Measurements from ENCODE around the gene GADD45B.
"Not testable (repeated sequence)": the region's sequence is repeated elsewhere in the genome, so short reads cannot be mapped to it uniquely, and the experiment has no call there.

GADD45B gene

GRCh38 chr19:2444251-2445002, 31.5 kb upstream of the GADD45B start:
- no peak for DNase-seq

DNA sequence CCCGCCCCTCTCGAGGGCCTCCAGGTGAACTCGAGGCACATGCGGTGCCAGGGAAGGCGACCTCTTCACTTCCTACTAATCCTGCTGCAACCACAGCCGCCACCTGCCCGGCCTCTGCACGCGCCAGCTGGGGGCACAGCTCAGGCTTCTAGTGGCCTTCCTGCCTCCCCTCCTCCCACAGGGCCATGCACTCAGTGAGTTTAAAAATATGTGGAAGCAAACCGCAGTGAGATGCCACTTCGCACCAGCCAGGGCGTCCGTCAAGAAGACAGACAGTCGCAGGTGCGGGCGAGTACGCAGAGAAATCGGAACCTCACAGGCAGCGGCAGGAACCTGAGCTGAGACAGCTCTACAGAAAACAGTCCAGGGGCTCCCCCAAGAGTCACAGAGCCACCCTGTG, 29.5 kb upstream of the GADD45B start:
- DNase-seq = no peak

DNA sequence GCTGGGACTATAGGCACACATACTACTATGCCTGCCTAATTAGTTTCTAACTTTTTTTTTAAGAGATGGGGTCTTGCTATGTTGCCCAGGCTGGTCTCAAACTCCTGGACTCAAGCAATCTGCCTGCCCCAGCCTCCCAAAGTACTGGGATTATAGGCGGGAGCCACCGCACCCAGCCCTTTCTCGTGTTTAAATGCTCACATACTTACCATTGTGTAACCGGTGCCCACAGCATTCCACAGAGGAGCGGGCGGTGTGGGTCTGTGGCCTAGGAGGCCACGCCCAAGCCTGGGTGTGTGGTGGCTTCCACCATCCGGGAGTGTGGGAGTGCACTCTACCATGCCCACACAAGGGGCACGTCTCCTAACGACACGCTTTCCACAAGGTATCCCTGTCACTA, 26.9 kb upstream of the GADD45B start:
- no peak for DNase-seq

DNA sequence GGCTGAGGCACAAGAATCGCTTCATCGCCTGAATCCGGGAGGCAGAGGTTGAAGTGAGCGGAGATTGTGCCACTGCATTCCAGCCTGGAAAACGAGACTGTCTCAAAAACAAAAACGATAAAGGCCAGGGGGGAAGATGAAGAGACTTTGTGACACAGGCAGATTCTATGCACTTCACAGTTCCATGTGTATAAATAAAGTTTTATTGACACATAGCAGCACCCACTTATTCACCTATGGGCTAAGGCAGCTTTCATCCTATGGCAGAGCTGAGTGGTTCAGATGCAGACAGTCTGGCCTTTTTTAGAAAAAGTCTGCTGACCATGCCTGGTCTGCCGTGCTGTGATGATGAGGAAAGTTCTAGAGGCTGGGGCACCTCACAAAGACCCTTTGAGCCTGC, 24.8 kb upstream of the GADD45B start:
- no peak for DNase-seq

DNA sequence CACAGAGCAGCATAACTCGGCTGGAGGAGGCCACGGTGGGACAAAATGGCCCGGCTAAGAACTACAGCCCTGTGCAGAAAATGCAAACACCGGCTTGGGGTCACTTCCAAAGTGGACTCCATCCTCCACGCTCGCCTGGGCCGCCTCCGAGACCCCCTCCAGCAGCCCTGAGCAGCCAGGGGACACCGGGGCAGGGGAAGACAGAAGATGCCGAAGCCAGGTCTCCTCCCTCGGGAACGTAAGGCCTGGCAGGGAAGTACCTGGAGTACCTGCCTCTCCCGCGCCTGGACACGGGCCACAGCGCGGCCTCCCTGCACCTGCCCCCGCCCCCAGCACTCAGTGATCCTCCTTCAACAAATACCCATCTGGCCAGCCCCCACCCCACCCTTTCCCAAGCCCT, 24.2 kb upstream of the GADD45B start:
- DNase-seq = no peak

DNA sequence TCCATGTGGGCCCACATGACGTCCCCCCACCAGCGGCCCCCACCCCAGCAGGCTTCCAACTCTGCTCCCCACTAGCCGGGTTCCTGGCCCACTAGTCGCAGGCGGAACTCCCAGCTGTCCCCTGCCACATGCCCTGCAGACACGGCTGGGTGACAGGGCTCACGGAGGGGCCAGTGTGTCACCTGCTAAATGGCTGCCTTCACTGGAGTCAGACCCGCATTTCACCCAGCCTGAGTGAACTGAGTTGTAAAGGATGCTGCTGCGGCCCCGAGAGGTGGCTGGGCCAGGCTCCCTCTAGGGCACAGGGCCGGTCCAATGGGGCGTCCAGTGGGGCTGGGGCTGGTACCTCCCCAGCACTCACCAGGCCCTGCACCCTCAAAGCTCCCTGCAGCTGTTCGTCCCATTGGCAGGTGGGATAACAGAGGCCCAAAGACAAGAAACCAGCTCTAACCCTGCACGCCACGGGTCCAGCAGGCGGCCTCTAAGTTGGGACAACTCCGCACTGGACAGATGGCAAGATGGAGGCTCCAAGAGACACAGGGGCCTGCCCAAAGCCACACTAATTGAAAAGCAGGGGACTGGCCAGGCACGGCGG, 22.4 kb upstream of the GADD45B start:
- no peak for DNase-seq

DNA sequence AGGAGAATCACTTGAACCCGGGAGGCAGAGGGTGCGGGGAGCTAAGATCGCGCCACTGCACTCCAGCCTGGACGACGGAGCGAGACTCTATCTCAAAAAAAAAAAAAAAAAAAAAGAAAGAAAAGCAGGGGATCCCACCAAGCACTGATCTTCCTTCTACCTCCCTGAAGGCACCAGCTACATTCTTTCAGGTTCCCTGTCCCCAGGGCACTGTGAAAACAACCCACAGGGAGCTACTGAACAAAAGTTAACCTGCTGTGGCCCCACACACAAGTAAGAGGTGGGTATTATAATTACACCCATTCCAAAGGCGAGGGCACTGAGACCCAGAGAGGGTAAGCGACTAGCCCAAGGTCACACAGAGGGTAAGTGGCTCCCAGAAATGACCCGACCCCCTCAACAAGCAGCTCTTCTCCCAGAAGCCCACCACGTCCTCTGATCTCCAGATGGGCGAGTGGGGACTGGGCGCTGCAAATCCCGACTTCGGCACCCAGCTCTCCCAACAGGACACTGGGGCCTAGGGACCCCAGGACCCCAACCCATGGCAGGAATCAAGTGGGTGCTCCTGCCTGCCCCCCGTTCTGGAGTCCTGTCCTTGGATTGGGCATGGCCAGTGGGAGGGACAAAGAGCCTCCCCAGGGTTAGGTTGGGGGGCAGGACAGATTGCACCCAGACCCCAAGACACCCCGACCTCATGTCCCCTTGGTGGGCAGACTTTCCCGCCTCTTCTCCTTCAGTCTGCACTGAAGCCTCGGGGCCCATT, 21.5 kb upstream of the GADD45B start:
- DNase-seq = no peak

DNA sequence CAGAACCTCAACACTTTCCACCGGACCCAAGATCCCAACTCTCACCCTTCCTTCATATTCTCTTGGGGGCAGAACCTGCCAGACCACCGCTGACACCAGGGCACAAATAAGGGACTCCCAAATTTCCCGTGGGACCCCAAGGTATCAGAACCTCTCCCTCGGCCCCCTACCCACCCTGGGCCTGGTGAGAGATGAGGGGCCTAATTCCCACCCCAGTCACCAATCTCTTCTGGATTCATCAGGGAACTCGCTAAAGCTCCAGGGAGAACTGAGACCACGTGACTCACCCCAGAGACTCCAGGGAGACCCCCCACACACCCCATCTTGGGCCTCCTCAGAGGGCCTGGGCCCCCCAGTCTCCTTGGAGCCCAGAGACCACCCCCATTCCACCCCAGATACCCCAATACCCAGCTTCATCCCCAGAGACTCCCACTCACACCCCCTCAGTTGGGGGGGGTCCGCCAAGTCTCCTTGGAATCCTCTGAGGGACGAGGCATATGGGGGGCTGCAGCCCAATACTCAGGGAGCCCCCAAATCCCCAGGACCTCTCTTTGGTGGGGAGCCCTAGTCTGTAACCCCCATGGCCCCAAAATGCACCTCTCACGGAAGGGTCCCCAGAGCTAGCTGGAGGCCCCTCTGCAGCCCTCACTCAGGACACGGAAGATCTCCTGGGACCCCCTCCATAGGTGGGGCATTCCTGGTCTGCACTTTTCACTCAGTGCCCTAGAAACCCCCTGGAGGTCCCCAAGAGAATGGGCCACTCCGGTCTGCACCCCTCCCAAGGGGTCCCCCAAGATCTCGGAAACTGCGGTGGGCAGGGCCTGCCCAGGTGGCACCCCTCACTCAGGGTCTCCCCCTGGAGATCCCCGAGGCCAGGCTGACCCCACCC, 20.7 kb upstream of the GADD45B start:
- no peak for DNase-seq

DNA sequence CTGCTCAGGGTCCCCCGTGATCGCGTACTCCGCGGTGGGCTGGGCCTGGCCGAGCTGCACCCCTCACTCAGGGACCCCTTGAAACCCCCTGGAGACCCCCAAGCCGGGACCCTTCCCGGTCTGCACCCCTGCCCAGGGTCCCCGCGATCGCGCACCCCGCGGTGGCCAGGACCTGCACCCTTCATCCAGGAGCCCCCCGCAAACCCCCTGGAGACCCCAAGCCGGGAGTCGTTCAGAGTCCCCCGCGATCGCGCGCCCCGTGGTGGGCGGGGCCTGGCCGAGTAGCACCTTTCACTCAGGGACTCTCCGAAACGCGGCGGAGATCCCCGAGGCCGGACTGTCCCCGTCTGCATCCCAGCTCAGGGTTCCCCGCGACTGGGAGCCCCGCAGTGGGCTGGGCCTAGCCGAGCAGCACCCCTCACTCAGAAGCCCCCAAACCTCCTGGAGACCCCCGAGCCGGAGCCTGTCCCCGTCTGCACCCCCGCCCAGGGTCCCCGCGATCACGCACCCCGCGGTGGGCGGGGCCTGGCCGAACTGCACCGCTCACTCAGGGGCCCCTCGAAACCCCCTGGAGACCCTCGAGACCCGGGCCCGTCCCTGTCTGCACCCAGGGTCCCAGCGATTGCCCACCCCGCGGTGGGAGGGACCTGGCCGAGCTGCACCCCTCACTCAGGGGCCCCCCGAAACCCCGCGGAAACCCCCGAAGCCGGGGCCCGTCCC, 19.9 kb upstream of the GADD45B start:
- DNase-seq = no peak

DNA sequence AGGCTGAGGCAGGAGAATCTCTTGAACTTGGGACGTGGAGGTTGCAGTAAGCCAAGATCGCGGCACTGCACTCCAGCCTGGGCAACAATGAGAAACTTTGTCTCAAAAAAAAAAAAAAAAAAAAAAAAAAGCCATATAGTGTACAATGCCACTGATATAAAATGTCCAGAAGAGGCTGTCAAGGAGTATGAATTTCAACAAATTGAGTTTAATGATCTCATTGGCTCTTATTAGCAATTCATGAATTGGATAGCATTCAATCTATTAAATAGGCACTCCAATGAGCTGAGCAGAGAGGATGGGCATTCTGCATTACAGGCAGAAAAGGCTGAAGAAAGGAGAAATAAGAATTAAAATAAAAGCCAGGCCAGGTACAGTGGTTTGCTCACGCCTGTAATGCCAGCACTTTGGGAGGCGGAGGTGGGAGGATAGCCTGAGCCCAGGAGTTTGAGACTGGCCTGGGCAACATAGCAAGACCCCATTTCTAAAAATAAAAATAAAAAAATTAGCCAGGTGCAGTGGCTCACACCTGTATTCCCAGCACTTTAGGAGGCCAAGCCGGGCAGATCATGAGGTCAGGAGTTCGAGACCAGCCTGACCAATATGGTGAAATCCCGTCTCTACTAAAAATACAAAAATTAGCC, 18.4 kb upstream of the GADD45B start:
- no peak for DNase-seq

DNA sequence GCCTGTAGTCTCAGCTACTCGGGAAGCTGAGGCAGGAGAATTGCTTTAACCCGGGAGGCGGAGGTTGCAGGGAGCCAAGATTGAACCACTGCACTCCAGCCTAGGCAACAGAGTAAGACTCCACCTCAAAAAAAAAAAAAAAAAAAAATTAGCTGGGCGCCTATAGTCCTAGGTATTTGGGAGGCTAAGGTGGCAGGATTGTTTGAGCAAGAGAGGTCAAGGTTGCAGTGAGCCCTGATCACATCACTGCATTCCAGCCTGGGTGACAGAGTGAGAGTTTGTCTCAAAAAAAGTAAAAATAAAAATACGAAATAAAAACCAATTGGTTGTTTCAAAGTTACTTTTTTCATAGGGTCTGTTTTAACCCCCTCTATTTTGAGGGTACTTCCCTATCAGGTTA, 17.9 kb upstream of the GADD45B start:
- no peak for DNase-seq

DNA sequence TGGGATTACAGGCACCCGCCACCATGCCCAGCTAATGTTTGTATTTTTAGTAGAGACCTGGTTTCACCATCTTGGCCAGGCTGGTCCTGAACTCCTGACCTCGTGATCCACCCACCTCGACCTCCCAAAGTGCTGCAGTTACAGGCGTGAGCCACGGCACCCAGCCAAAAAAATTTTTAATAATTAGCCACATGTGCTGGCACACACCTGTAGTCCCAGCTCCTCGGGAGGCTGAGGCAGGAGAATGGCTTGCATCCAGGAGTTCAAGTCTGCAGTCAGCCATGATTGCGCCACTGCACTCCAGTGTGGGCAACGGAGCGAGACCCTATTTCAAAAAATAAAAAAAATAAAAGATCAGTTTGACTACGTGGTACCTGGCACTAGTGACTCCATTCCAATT, 17.2 kb upstream of the GADD45B start:
- DNase-seq = not testable (repeated sequence)

- no peak for DNase-seq
These were observed 15.7 kb upstream of the GADD45B start for GRCh38 chr19:2460245-2460644.

GRCh38 chr19:2461751-2462634, 13.9 kb upstream of the GADD45B start:
- peak in 2 of 14 donors; percentile 12 to 16 for DNase-seq

GRCh38 chr19:2462635-2463421, 13.1 kb upstream of the GADD45B start:
- DNase-seq = peak in 12 of 14 donors; percentile 8 to 86 (median 60)

- not testable (repeated sequence) for DNase-seq
These were observed 12.2 kb upstream of the GADD45B start for GRCh38 chr19:2463694-2464093.

GRCh38 chr19:2464389-2464788, 11.5 kb upstream of the GADD45B start:
- DNase-seq = no peak

DNA sequence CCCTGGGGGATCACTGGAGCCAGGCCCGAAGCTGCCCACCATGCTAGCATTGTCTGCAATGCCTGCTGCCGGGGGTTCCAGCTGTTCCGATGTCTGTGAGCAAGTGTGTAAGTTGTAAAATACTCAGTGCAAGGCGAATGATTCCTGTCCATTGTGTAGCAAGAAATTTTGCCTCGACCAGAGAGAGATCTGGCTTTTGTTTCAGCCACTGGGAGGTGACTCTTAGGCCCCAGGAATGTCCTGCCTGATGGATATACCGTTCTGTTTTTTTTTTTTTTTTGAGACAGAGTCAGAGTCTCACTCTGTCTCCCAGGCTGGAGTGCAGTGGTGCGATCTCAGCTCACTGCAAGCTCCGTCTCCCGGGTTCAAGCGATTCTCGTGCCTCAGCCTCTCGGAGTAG, 7.3 kb upstream of the GADD45B start:
- DNase-seq = no peak

DNA sequence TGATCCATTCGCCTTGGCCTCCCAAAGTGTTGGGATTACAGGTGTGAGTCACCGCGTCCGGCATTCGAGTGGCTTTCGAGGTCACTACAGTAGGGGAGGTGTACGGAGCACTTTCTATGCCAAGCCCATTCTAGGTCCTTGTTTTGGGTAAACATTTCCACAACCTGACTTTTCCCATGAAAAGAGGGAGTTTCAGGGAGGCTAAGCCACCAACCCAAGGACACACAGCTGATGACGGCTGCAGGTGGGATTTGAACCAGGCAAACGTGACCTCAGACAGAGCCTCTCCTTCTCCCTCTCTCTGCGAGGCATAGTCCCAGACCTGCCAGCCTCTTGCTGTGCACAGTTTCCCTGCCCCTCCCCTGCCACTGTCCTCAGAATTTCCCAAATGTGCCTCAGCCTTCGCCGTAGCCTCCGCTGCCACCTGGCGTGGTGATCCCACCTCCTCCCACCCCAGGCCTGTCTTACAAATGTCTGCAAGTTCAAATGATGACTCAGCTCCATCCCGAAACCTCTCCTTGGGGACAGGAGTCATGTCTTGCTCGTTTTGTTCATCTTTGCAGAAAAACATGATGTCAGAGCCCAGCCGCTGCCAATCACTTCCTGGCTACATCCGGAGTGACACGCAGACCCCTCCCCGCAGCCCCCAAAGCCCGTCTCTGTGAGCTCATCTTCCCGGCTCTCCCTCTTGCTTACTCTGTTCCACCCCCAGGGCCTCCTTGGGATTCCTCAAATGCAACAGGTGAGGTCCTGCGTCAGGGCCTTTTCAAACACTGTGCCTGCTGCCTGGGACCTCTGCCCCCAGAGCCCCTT, 6.6 kb upstream of the GADD45B start:
- DNase-seq = no peak

Measured in C1 segment of cervical spinal cord (tissue), 14 donors.